KG1 (cell line): ENCODE data around the gene CYREN.

Source experiments
- DNase-seq: peaks from one replicate; lab custom pipeline; 2025; lab: John Stamatoyannopoulos, UW

The CYREN gene

GRCh38 chr7:135197343-135197742 lies 26.8 kb upstream of the CYREN start:
- DNase-seq: no peak

- no peak for DNase-seq
These were observed 25.6 kb upstream of the CYREN start for GRCh38 chr7:135195968-135196629.

GRCh38 chr7:135195156-135195555 lies 24.6 kb upstream of the CYREN start:
- DNase-seq: no peak

- no peak for DNase-seq
These were observed 24.1 kb upstream of the CYREN start for GRCh38 chr7:135194494-135195095.

GRCh38 chr7:135193615-135194081 lies 23.1 kb upstream of the CYREN start:
- no peak for DNase-seq

GRCh38 chr7:135192914-135193536 lies 22.5 kb upstream of the CYREN start:
- DNase-seq: no peak

- no peak for DNase-seq
These were observed 20.2 kb upstream of the CYREN start for GRCh38 chr7:135190703-135191102.

GRCh38 chr7:135189961-135190360 lies 19.5 kb upstream of the CYREN start:
- no peak for DNase-seq

GRCh38 chr7:135189221-135189662 lies 18.7 kb upstream of the CYREN start:
- no peak for DNase-seq

- no peak for DNase-seq
These were observed 17.9 kb upstream of the CYREN start for GRCh38 chr7:135188298-135188984.

- DNase-seq: no peak
These were observed 16.3 kb upstream of the CYREN start for GRCh38 chr7:135186841-135187253.

- DNase-seq: no peak
These were observed 15.7 kb upstream of the CYREN start for GRCh38 chr7:135186261-135186540.

GRCh38 chr7:135185471-135186260 lies 15.2 kb upstream of the CYREN start:
- no peak for DNase-seq

- no peak for DNase-seq
These were observed 13.8 kb upstream of the CYREN start for GRCh38 chr7:135184254-135184841.

GRCh38 chr7:135183478-135183877 lies 13.0 kb upstream of the CYREN start:
- DNase-seq: no peak

GRCh38 chr7:135181929-135182678 lies 11.6 kb upstream of the CYREN start:
- DNase-seq: no peak

GRCh38 chr7:135181261-135181928 lies 10.9 kb upstream of the CYREN start:
- DNase-seq: no peak

GRCh38 chr7:135180122-135180521 lies 9.6 kb upstream of the CYREN start:
- no peak for DNase-seq

GRCh38 chr7:135179321-135179925 lies 8.9 kb upstream of the CYREN start:
- DNase-seq: no peak

- no peak for DNase-seq
These were observed 7.9 kb upstream of the CYREN start for GRCh38 chr7:135178364-135178763.
